AG09309 (cell line): ENCODE results near the gene METTL13.

Experiments used
- DNase-seq: peaks from one replicate; pipeline ENCODE4 v3.0.0-alpha.2; 2010; ENCODE audit warnings: low read depth
- H3K4me3 ChIP-seq: 2 replicates; pipeline ENCODE4 v1.5.1; 2011; ENCODE audit warnings: mild to moderate bottlenecking, low read depth, low read length, moderate library complexity; ENCODE audit not compliant: control insufficient read depth
- CTCF ChIP-seq: IDR thresholded peaks from 2 replicates; pipeline ENCODE4 v1.5.1; 2011; ENCODE audit warnings: mild to moderate bottlenecking, low read depth, low read length, inconsistent platforms; ENCODE audit not compliant: insufficient read depth, control insufficient read depth; ENCODE audit errors: missing control alignments

The METTL13 gene

GRCh38 chr1:171751221-171751620, 30.2 kb upstream of the METTL13 start:
- DNase-seq, result no peak
- no peak for TF ChIP-seq CTCF
- no peak overlapping the region for H3K4me3 ChIP-seq

GRCh38 chr1:171753182-171753581, 28.3 kb upstream of the METTL13 start:
- TF ChIP-seq CTCF, result no peak
- no peak overlapping the region for H3K4me3 ChIP-seq
- DNase-seq, result no peak

DNA sequence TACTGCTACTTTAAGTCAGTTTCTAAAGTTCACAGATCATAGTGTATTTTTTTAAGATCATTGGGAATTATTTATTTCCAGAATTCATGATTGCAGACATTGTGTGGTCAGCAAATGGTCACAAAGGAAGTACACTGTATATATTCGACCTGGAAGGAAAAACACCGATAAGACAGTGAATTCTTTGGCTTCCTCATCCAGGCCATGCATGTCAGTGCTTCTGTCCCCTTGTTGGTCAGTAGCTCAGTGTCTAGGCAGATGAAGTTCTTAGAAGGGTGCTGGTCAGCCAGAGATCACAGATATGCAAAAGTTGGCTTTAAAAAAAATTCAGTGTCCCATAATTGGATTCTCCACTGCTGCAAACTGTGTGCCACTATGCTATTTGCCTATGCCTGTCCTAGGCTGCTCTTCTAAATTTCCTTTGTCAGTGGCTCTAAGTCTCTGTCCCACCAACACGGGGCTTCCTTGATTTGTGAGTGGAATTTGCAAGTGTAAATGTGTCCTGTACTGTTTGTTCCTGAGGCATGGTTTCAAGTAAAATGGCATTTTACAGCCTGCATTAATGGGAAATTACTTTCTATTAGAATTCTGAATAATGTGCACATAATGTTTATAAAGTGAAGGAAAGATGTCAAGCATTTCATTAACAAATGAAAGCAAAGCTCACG, 27.6 kb upstream of the METTL13 start:
- no peak overlapping the region for H3K4me3 ChIP-seq
- no peak for TF ChIP-seq CTCF
- no peak for DNase-seq

DNA sequence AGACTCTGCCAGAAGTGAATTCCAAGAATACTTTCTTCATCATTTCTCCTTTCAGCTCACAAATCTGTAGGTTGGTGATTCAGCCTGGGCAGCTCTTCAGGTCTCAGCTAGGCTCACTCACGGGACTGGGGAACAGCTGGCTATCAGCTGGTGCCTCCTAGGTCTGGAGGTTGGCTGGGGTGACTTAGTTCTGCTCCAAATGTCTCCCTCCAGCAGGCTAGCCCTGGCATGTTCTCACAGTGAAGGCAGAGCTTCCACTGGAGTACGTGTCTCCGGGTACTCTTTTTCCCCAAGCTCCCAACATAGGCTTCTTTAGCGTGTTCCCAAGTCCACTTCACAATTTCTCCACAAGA, 27.1 kb upstream of the METTL13 start:
- no peak for DNase-seq
- no peak for TF ChIP-seq CTCF

DNA sequence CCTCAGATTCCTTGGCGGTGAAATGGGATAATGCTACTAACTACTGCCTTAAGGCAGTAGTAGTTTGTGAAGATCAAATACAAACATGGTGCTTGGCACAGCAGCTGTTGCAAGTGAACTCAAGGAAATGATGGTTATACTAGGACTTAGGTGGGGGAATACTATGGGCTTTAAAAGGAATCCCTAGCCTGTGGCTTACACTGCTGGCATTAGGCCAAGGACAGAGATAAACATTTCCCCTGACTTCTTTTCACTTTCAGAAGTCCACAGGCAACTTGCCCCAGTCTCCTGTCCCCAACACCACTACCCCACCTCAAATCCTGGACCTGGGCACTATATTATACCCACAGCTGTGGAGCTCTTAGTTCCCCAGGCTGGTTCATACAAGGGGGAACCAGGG, 26.5 kb upstream of the METTL13 start:
- no peak for TF ChIP-seq CTCF
- no peak overlapping the region for H3K4me3 ChIP-seq
- DNase-seq, result no peak

More for the DNA sequence above, 27.1 kb upstream of the METTL13 start:
- no peak overlapping the region for H3K4me3 ChIP-seq

GRCh38 chr1:171756856-171757255, 24.6 kb upstream of the METTL13 start:
- H3K4me3 ChIP-seq, result no peak overlapping the region
- no peak for DNase-seq
- TF ChIP-seq CTCF, result no peak

- H3K4me3 ChIP-seq, result no peak overlapping the region
- DNase-seq, result no peak
- no peak for TF ChIP-seq CTCF
Observed at GRCh38 chr1:171758011-171758410, 23.4 kb upstream of the METTL13 start.
